ENCODE results near the gene ENPP4.

Gene ENPP4

GRCh38 chr6:46115634-46116033, 14.2 kb upstream of the ENPP4 start:
- no peak for TF ChIP-seq GATA2 (IDR thresholded peaks at IDR 0.05; ENCODE audit: low read depth, low read length)
- TF ChIP-seq GATA3 (IDR thresholded peaks at IDR 0.05; ENCODE audit: low read depth, low read length): no peak

DNA sequence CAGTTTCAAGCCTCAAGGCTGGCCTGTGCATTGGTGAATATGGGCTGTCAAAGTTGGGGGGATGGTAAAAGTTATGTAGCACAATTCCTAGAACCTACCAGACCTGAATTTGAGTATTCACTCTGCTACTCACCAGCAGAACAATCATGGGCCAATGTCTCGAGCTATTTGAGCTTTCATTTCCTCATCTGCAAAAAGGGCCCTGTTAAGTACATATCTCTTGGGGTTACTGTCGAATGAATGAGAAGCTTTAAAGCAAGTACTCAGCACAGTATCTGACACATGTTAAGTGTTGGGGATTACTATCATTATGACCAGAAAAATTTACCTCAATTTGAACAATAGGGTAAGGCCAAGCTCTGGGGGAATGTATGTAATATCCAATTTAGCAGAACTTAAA, 13.5 kb upstream of the ENPP4 start:
- TF ChIP-seq GATA2 (IDR thresholded peaks at IDR 0.05; ENCODE audit: low read depth, low read length) (no peak), GATA3 (IDR thresholded peaks at IDR 0.05; ENCODE audit: low read depth, low read length) (no peak)

GRCh38 chr6:46118157-46118556, 11.6 kb upstream of the ENPP4 start:
- TF ChIP-seq GATA2 (IDR thresholded peaks at IDR 0.05; ENCODE audit: low read depth, low read length) (no peak), GATA3 (IDR thresholded peaks at IDR 0.05; ENCODE audit: low read depth, low read length) (no peak)

GRCh38 chr6:46118836-46119235, 11.0 kb upstream of the ENPP4 start:
- TF ChIP-seq GATA2 (IDR thresholded peaks at IDR 0.05; ENCODE audit: low read depth, low read length): no peak
- no peak for TF ChIP-seq GATA3 (IDR thresholded peaks at IDR 0.05; ENCODE audit: low read depth, low read length)

DNA sequence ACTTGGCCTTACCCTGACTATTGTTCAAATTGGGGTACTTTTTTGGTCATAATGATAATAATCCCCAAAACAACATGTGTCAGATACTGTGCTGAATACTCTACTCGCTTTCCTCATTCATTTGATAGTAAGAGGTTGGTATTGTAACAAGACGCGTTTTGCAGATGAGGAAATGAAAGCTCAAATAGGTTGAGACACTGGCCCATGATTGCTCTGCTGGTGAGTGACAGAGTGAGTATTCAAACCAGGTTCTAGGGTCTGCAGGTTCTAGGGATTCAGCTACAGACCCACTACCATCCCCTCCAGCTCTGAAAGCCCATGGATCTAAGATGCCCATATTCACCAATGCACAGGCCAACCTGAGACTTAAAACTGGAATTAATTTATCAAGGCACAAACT, 1.3 kb upstream of the ENPP4 start:
- no peak for TF ChIP-seq GATA3 (IDR thresholded peaks at IDR 0.05; ENCODE audit: low read depth, low read length)
- no peak for TF ChIP-seq GATA2 (IDR thresholded peaks at IDR 0.05; ENCODE audit: low read depth, low read length)

DNA sequence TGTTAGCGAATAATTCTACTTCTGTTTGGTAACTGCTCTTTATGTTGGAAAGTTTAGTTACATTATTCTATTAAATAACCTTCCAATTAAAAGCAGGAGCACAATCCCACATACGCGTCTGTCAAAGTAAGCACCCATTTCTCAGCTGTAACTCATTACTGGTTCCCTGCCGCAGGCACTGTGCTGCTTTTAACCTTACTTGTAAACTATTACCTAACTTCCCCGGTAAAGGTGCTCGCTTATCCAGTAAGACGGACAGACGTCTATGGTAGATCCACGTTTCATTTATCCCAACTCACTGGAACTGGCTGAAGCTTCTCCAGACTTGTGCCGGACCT, 529 bp upstream of the ENPP4 start:
- TF ChIP-seq GATA2 (IDR thresholded peaks at IDR 0.05; ENCODE audit: low read depth, low read length) (no peak), GATA3 (IDR thresholded peaks at IDR 0.05; ENCODE audit: low read depth, low read length) (no peak)

DNA sequence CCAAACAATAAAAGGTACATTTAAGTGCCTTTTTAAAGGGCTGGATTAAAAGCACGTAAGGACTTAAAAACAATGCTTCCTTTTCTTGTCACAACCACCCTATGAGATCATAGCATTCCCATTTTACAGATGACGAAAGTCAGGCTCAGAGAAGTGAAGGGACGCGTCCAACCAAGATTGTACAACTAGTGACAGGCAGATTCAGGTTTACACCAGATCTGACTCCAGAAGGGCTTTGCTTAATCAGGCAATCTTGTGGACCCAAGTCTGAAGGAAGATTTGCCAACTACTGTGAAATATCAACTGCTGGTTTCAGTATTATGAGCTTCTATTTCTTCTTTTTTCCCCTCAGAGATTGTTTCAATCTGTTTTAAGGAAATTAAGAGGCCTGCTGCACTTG, 877 bp downstream of the ENPP4 start:
- TF ChIP-seq GATA2 (IDR thresholded peaks at IDR 0.05; ENCODE audit: low read depth, low read length) (no peak), GATA3 (IDR thresholded peaks at IDR 0.05; ENCODE audit: low read depth, low read length) (no peak)

- TF ChIP-seq GATA2 (IDR thresholded peaks at IDR 0.05; ENCODE audit: low read depth, low read length): no peak
- no peak for TF ChIP-seq GATA3 (IDR thresholded peaks at IDR 0.05; ENCODE audit: low read depth, low read length)
Observed at GRCh38 chr6:46134216-46134615, 4.4 kb downstream of the ENPP4 start.

GRCh38 chr6:46135176-46135575, 5.4 kb downstream of the ENPP4 start:
- no peak for TF ChIP-seq GATA2 (IDR thresholded peaks at IDR 0.05; ENCODE audit: low read depth, low read length)
- TF ChIP-seq GATA3 (IDR thresholded peaks at IDR 0.05; ENCODE audit: low read depth, low read length): no peak

DNA sequence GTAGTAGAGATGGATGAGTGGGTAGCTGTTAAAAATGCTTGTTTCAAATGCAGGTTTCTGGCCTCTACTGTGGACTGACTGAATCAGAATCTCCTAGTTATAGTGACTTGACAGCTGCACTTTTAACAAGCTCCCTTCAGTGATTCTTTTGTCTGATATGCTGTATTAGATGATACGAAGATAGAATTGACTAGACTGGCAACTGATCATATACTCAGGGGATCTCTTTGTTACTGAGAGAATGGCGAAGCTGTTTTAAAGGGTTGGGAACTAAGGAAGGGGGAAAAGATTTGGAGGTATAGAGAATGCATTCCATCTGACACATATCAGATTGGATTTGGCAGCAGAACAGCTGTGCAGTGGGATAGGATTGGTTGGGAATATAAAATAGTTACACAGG, 7.0 kb downstream of the ENPP4 start:
- no peak for TF ChIP-seq GATA3 (IDR thresholded peaks at IDR 0.05; ENCODE audit: low read depth, low read length)
- TF ChIP-seq GATA2 (IDR thresholded peaks at IDR 0.05; ENCODE audit: low read depth, low read length): no peak

DNA sequence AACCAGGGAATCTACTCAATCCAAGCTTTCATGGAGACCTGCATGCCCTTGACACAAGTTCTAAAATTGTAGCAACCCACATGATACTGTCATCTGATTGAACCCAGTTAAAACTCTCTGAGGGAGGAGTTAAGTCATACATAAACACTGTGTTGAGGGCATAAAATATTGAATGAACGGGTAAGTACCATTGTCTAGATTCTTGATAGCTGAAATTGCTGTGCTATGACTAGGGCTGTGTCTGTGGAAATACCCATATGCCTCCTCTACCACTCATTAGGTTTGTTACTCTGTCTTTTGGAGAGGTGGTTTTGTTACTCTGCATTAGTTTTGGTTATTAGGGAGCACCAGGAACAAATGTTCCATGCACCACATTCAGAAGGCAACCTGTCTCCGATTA, 7.6 kb downstream of the ENPP4 start:
- no peak for TF ChIP-seq GATA2 (IDR thresholded peaks at IDR 0.05; ENCODE audit: low read depth, low read length)
- TF ChIP-seq GATA3 (IDR thresholded peaks at IDR 0.05; ENCODE audit: low read depth, low read length): no peak

DNA sequence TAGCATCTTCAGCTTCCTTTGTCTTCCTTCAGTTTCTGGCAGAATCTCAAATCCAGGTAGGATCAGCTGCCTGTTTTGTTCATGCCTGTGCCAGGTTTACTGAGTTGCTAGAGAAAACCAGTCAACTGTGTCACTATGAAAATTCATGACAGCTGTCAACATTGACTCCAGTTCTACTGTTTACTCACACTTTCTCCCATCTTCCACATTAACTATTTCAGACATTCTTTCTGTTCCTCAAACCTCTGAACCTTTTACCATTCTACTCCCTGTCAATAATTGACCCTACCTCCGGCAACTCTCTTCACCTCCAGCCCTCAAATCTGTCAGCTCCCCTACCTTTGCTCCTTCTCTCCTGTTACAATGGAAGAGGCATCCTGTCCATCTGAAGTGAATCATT, 8.5 kb downstream of the ENPP4 start:
- TF ChIP-seq GATA3 (IDR thresholded peaks at IDR 0.05; ENCODE audit: low read depth, low read length) (no peak), GATA2 (IDR thresholded peaks at IDR 0.05; ENCODE audit: low read depth, low read length) (no peak)

GRCh38 chr6:46144270-46144669, 14.5 kb downstream of the ENPP4 start:
- no peak for TF ChIP-seq GATA3 (IDR thresholded peaks at IDR 0.05; ENCODE audit: low read depth, low read length)
- no peak for TF ChIP-seq GATA2 (IDR thresholded peaks at IDR 0.05; ENCODE audit: low read depth, low read length)

DNA sequence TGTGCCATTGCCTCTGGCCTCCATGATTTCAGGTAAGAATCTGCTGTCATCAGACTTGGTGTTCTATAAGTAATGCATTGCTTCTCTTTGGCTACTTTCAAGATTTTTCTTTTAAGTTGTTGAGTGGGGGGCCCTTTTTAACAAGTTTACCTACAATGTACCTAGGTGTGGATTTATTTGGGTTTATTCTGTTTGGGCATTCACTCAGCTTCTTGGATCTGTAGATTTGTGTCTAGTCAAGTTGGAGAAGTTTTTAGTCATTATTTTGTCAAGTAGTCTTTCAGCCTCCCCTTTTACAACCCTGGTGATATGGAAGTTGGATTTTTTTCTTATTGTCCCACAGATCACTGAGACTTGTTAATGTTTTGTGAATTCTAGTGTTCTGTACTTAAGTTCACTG, 26.9 kb downstream of the ENPP4 start:
- no peak for TF ChIP-seq GATA3 (IDR thresholded peaks at IDR 0.05; ENCODE audit: low read depth, low read length)
- TF ChIP-seq GATA2 (IDR thresholded peaks at IDR 0.05; ENCODE audit: low read depth, low read length): no peak

DNA sequence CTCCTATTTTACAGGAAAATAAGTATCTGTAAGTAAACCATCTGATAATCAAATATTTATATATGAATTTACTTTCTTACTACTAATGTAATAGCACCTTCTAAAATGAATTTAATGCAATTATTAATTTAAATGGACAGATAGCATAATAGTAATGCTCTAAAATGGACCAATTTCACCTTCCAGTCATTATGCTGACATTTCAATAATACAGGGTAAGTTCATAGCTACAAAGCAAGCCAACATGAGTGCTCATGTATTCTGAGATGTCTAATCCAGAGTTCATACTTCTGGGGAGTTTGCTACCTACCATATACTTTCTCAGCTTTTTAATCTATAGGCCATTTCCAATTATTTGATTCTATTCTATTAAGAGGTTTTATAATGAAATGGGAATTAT, 29.4 kb downstream of the ENPP4 start:
- TF ChIP-seq GATA3 (IDR thresholded peaks at IDR 0.05; ENCODE audit: low read depth, low read length): no peak
- no peak for TF ChIP-seq GATA2 (IDR thresholded peaks at IDR 0.05; ENCODE audit: low read depth, low read length)

GRCh38 chr6:46160102-46160501, 30.3 kb downstream of the ENPP4 start:
- TF ChIP-seq GATA3 (IDR thresholded peaks at IDR 0.05; ENCODE audit: low read depth, low read length) (no peak), GATA2 (IDR thresholded peaks at IDR 0.05; ENCODE audit: low read depth, low read length) (no peak)

Data from SH-SY5Y (cell line).